ENCODE results near the gene PPP2R5C.

The PPP2R5C gene

DNA sequence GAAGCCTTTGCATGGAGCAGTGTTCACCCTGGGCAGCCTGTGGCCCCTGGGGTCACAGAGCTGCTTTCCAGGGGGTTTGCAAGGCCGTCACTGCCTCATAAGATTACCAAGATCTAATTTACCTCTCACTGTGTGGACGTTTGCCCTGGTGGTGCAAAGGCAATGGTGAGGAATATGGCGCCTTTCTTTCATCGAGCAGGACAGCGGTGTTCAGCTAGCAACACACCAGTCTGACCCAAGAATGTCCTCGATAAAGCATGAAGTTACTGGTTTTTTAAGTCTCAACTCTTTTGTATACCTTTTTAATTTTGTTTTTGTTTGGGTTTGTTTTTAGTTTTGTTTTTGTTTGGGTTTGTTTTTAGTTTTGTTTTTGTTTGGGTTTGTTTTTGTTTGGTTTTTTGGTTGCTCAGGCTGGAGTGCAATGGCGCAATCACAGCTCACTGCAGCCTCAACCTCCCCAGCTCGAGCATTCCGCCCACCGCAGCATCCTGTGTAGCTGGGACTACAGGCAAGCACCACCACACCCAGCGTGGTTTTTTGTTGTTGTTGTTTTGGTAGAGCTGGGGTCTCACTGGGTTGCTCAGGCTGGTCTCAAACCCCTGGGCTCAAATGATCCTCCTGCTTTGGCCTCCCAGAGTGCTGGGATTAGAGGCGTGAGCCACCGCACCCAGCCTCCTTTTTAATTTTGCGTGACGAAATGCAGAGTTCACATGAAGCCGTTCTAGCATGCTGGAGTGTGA is 57.9 kb downstream of the PPP2R5C start:
- no peak for DNase-seq

DNA sequence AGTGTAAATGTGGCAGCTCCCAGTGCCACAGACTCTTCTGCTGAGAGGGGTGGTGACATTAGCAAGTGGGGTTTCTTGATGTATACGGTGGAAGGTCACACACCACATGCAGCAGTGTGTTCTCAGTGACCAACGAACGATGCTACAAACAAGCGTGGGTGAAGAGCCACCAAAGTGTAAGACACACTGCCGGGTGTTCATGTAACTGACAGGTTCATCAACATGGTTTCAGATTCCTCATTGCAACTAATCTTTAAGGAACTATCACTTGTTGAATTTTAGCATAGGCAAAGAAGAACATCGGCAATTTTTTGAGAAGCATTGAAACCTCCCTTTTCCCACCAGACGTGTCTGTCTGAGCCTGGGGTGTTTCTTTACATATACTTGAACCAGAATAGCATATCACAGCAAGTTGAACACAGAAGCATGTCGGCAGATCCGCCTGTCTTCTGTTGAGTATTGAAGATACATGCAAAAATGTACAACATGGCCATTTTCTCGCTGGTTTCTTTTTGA is 58.8 kb downstream of the PPP2R5C start:
- no peak for DNase-seq

DNA sequence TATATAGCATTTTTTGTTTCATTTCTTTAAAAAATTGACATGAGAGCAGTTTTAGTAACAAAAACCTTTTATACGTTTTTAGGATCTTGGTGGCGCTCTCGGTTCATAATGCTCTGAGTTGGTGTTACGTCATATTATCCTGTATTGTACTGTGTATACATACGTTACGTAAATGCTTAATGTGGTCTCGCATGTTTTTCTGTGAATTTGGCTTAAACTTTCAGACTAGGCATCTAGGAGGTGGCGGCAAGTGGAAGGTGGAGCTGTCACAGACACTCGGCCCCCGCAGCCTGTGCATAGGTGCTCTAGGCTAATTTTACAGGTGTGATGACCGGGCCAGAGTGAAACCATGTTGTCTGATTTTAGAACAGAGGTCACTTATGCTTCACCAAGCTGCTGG is 60.0 kb downstream of the PPP2R5C start:
- DNase-seq: no peak

DNA sequence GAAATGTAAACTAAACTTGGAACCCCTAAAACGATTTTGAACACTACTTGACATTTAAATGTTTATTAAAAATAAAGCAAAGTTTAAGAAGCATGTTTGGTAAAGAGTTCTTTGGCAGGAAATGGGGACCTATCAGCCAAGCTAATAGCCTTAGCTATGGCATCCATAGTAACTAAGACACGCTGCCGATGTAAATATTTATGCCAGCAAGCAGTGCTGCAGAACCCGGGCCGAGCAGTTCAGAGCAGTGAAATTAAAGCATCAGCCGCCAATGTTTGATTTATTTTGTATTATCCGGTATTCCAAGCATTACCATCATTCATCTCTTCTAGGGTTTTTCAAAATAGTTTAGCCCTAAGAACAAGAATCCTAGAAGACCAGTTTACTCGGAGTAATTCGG is 61.6 kb downstream of the PPP2R5C start:
- no peak for DNase-seq

DNA sequence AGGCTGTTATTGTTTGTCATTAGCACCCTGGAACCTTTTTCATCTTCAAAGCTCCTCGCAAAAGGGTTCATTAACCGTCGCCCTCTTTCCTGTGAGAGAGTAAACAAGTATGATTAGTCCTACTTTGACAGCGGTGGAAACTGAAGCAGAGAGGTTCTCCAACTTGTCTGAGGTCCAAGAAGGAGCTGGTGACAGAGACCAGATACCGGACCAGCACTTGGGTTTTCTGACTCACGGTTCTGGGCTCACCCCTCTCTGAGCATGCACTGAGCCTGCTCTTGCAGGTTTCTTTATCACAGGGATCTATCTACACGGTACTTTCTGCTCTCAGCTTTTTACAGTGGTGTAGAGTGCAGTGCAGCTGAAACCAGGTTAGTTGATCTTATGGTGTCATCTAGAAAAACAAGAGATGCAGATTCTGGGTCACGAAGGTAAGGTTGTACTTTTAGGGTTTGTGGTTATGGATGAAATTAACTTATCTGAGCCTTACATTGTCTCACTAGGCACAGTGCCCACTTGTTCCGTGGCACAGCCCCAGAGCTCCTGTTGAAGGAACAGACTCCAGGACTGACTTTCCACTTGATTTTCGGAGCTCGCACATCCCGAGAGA is 62.1 kb downstream of the PPP2R5C start:
- no peak for DNase-seq

DNA sequence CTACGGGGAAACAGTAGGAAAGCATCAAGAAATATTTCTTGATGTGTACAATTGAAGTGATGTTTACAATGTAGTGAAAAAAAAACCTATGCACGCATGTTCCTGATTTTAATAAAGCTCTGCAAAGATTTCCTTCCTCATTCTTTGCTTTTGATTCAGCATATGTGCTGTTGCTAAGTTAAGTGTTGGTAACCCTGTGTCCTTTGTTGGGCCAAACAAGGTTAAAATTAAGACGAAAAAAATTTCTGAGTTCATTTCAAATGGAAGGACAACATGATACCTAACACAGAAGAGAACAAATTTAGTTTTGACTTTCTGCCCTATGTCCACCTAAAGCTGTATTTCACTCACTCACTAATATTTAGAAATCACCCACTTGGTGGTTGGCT is 62.8 kb downstream of the PPP2R5C start:
- no peak for DNase-seq

DNA sequence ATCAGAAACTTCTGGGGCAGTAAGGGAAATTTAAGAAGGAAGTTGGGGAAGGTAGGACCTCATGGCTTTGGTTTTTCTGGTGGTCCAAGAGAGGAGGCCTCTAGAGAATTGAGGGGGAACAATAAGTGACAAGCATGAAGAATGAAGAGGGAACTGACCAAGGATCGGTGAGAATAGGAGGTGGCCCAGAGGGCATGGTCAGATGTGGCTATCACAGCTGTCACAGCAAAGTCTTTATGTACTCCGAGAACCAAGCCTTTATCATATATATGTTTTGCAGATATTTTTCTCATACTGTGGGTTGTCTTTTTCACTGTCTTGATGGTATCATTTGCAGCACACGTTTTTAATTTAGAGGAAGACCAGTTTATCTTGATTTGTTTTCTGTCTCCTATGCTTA is 64.3 kb downstream of the PPP2R5C start:
- DNase-seq: no peak

DNA sequence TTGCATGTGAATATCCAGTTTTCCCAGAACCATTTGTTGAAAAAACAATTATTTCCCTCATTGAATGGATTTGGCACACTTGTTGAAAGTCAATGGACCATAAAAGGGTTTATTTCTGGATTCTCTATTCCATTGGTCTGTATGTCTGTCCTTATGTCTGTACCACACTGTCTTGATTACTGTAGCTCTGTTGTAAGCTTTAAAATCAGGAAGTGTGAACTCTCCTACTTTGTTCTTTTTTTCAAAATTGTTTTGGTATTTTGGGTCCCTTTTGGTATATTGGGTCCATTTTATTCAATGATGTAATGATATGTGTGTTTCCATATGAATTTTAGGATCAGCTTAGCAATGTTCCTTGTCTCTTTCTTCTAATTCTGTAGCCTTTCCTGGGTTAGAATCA is 64.8 kb downstream of the PPP2R5C start:
- DNase-seq: no peak

DNA sequence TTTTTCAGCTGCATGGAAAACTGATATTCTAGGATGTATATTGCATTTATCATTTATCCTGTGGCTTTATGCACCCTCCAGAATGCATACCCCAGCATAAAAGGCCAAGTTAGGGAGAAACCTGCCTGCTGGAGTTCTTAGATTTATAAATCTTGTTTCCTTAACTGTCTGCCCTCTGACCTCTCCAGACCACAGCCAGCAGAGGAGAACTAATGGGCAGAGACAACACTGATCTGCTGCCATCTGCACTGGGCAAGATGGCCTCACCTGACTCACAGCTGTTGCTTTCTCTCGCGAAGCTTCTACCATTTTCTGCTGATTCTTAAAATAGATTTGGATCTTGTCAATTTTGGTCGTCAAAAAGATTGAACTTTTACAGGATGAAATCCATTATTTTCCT is 65.8 kb downstream of the PPP2R5C start:
- no peak for DNase-seq

DNA sequence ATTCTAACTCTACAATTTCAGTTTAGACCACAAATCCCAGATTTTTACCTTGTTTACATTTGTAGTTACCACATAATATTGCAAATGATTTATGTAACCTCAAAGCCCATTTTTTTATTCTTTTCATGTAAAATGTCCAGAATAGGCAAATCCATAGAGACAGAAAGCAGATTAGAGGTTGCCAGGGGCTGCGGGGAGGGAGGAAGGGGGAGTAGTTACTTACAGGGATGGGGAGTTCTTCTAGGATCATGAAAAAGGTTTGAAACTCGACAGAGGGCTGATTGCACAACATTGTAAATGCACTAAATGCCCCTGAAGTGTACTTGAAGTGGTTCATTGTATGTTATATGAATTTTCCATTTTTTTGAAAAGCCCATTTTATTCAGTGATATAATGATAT is 66.5 kb downstream of the PPP2R5C start:
- DNase-seq: no peak

DNA sequence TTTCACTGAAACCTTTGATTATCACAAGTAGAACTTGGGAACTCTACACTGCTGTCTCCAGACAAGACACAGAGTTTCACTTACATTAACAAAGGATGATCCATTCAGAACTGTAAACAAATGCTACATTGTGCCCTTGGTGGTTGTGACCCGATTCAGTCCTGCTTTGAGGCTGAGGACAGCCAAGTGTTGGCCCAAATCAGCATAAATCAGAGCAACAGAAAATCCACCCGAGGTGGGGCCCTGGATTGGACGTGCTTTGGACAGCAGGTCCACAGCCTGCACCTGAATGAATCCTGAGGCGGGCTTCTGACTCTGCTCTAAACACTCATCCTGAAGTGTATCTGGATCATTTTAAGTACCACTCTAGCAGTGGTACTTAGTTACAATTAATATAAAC is 68.8 kb downstream of the PPP2R5C start:
- DNase-seq: no peak

DNA sequence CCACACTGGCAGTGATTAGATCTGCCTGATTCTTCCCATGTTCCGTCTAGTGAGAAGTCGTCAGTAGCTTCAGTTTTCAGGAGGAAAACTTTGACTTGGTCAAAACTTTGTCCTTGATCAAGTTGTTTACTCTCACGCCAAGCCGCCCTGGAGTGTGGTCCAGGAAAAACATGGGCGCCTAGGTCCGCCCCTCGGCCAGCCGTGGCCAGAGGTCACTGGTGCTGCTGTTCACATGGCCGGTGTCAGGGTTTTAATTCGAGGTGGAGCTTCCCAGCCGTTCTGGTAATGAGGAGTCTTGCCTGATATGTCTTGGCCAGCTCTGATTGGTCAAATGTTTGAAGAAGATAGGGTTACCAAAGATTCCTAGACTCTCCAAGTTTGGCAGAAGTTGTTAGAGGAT is 71.5 kb downstream of the PPP2R5C start:
- no peak for DNase-seq

DNA sequence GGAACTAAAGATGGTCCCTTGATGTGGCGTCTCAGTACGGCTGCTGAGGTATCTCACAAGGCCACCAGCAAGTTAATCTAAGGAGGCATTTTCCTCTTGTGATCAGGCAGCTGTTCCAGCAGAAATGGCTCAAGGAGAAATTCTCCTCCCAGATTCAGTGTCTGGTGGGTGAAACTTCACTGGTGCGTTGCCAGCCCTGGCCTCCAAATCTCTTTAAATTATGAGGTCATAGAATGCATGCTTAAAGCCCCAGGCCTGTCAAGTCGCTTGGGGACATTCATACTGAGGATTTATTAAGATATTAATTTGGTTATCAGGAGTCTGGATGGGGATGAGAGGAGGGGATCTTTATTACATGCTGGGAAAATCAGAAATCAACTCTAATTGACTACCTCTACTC is 72.9 kb downstream of the PPP2R5C start:
- DNase-seq: no peak

DNA sequence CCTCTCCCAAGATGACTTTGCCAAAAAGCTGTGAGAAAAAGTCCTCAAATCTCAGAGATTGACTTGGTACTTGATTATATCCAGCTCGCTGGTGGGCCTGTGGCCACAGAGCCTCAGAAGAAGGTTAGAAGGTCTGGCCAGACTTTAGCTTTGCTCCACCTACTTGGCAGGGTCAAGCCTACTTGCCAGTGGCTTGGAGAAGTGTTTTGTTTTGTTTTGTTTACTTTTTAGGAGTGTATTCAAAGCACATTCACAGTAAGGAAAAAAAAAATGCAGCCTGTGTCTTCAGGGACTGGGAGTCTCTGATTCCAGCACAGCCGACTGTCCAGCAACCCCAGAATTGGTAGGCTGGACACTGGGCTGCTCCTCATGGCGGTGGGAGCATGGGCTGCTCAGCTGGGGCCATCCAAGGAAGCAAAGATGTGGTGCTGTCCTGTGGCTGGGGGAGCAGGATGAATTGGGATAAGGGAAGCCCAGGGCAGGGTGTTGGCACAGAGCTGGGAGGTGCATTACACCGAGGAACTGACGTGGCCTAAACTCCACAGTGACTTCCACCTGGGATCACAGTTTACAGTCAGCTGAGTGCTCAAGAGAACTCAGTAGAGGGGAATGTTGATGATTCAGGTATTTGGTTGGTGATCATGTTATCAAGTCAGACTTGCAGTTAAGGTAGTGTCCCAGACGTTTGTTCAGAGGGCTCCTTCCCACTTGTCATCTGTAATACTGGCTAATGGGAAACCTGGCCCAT is 73.5 kb downstream of the PPP2R5C start:
- no peak for DNase-seq

DNA sequence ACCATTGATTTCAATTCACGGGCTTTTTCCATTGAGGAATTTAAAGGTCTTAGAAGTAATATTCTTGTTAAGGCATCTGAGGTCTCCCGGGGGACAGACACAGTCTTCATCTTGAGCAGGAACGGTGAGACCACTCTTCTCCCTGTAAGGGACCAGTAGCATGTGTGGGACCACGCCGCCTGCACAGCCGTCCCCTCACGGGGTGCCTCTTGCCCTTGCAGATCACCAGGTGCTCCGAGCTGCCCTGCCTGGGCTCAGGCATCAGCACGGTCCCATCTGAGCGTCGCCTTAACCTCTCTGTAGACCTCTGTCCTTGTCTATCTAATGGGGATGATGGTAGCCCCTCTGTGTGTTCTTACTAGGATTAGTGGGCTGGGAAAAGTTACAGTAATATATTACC is 74.1 kb downstream of the PPP2R5C start:
- no peak for DNase-seq

DNA sequence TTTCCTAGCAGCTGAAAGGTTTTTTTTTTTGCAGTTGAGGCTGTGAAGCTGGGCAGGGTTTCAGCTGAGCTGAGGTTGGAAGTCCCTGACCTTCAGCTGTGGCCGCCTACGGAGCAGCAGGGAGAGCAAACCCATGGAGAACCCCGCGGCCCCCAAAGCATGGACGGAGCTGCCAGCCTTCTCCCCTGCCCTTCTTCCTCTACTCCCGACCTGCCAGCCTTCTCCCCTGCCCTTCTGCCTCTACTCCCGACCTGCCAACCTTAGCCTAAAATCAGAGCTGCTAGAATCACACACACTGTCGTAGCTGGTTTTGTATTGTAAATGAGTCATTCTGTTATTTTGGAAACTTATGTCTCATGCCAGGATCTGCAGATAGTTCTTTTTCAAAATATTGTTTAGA is 74.6 kb downstream of the PPP2R5C start:
- no peak for DNase-seq

DNA sequence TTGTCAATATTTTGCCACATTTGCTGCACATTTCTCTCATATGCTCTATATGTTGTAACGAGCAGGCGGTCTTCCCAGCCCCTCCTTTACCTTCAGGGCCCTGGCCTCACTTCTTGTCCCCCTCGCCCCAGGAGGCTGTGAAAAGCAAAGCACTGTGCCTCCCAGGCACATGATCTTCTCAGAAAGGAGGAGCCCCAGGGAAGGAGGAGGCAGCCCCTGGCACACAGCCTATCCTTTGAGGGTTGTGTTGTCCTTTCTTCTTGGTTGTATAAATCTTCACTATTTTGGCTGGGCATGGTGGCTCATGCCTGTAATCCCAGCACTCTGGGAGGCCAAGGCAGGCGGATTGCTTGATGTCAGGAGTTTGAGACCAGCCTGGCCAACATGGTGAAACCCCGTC is 77.0 kb downstream of the PPP2R5C start:
- DNase-seq: no peak

DNA sequence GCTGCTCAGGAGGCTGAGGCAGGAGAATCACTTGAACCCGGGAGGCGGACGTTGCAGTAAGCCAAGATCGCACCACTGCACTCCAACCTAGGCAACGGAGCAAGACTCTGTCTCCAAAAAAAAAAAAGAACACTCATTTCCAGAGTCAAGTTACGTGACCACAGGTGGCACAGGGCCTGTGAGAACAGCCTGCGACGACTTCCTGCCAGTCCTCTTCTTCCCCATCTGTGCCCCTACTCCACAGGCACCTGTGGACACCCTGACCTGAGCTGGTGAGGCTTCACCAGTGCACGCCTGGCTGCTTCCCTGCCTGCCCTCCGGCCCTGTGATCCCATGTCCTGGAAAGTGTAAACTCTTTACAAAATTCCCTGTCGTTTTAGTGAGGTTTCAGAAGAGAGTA is 77.7 kb downstream of the PPP2R5C start:
- DNase-seq: no peak

DNA sequence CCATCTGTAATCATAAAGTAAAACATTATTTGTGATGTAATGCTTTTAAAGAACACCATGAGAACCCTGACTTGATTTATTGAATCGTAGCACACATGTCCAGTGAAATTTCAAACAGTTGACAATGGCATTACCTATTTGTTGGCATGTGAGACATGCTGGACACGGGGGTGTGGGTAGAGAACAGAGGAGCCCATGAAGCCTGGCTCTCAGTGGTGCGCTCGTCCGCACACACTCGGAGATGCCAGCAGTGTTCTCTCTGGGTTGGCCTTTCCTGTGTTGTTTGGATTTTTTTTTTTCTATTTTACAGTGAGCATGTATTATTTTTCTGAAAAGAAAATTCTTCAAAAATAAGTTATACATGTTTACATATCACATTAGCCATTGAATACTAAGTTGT is 78.2 kb downstream of the PPP2R5C start:
- DNase-seq: no peak

DNA sequence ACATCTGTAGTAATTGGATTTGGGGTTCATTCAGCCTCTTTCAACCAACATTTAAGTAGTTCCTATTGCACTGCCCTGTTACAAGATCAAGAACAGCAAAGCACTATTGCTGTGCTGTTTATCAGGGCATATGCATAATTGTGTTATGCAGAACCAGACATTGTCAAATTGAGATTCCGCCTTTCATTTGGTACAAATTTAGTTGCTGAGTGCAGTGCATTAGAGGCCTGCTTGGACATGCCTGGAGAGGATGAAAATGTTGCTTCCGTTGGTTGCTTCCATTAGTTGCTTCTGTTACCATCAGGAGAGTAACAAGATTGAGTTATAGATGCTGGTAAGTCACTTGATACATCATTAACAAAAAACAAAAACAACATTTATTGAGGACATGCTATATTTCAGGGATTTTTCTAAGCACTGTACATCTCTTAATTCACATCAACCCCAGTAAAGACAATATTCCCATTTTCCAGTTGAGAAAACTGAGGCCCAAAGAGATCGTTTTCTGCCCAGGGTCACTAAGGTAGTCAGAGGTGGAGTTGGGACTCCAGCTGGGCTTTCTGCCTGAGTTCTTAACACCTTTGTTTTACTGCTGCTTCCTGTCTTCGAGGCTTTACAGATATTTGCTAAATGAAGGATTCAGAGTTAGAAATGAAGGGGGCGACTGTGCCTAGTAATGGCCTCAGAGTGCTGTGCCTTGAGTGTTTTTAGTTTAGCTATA is 79.3 kb downstream of the PPP2R5C start:
- DNase-seq: no peak

DNA sequence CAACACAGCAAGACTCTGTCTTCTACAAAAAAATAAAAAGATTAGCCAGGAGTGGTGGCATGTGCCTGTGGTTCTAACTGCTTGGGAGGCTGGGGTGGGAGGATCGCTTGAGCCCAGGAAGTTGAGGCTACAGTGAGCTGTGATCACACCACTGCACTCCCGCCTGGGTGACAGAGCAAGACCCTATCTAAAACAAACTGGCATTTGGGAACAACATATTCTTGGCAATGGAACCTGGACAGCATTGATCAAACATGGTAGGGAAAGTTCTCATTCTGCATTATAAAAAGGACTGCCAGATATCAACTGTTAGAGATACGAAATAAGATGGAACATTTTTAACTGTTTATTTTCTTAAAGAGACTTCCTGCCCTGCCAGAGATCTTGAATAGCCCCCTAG is 81.5 kb downstream of the PPP2R5C start:
- DNase-seq: no peak

DNA sequence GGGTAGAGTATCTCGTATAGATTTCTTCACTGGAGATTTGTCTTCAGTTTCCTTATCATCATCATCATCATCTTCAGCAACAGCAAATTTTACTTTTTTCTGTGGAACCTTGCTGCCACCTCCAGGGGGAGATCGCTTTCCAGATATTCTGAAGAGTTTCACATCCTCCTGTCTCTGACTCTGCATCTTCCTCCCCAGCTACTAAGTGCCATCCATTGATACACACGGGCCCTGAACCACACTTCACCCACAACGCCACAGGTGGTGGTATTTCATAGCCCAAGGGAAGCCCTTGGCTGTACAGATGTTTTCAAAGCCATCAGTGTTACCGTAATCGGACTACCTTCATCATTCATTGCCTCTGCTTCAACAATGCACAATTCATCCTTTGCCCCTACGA is 82.2 kb downstream of the PPP2R5C start:
- DNase-seq: no peak

DNA sequence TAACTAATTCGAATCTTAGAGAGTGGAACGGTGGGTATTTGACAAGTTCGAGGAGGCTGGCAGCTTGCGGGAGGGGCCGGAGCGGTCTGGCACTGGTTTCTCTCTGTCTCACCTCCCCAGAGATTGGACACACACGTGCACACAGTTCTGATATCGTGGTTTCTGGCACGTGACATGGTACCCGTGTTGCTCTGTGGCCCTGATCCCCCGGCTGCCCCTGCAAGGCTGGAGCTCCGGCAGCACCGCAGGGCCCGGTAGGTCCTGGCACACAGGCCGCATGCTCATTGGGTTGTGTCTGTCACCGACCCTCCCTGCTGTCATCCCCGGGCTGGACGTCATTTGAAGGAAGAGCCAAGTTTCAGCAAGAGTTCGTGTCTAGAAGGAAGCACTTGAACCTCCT is 82.7 kb downstream of the PPP2R5C start:
- DNase-seq: no peak

DNA sequence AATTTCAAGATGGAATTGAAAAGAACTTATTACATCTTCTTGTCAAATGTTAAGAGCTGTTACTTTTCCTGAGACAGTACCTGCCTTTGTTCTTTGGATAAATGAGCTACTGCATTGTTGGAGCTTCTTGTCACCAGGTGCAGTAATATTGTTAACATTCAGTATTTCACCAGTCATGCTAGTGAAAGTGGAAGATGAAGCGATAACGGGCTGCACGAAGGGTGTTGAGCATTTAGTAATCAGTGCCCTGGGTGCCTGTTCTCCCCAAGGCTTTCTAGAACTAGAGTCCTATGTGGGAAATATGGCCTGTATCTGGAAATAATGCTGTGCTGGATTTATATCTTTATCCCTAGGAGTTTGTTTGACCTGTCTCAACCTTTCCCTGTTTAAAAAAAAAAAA is 83.2 kb downstream of the PPP2R5C start:
- no peak for DNase-seq
